ENCODE data around the gene DNA2. TPM values are rescaled to one million over a fixed set of nuclear protein-coding genes. Genes with fewer than 3 reads are reported as not detected.
"Not testable (repeated sequence)": the region's sequence is repeated elsewhere in the genome, so short reads cannot be mapped to it uniquely, and the experiment has no call there.

Gene DNA2
- total and polyA plus RNA-seq, 2 experiments from 2014 or later, result 2.4 to 9.3 TPM

DNA sequence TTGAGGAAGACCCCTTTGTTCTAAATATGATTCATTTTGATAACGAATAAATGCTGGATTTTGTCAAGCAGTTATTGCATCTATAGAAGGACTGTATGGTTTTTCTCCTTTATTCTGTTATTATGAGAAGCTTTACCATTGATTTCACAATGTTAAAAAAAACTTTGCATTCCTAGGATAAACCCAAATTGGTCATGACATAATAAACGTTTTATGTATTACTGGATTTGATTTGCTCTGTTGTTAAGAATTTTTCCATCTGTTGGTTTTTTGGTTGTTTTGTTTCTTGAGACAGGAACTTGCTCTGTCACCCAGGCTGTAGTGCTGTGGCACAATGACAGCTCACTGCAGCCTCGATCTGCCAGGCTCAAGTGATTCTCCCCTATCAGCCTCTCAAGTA is 2.2 kb upstream of the DNA2 start:
- Histone ChIP-seq H3K36me3 (replicated peaks; ENCODE audit: insufficient read depth, low read depth) (no peaks in the 10 kb centered on the region), H4K20me1 (ENCODE audit: insufficient read depth, poor library complexity, severe bottlenecking) (no peaks in the 10 kb centered on the region), H3K27me3 (no peaks in the 10 kb centered on the region), H3K4me2 (no peak overlapping the region), H3K79me2 (peaks cover 19% of the 10 kb centered on the region), H3K27ac (no peak overlapping the region), H3K4me3 (no peak overlapping the region), H3K9me2 (replicated peaks; ENCODE audit: insufficient read depth) (no peaks in the 10 kb centered on the region), H3K4me1 (ENCODE audit: insufficient read depth) (peaks cover 7% of the 10 kb centered on the region), H3K9me3 (ENCODE audit: low read depth) (no peaks in the 10 kb centered on the region), H2AFZ (no peak overlapping the region)
- WGBS (ENCODE audit: low lambda C conversion rate, missing lambda C conversion rate), result 90% methylated on average over 3 of the region's 3 CpGs
- TF ChIP-seq EZH2phosphoT487 (IDR thresholded peaks at IDR 0.05; ENCODE audit: low read depth, severe bottlenecking, unreplicated experiment), result no peak
- no peak for TF ChIP-seq EZH2 (IDR thresholded peaks at IDR 0.05; ENCODE audit: borderline replicate concordance)
- TF ChIP-seq, protein P1, sequence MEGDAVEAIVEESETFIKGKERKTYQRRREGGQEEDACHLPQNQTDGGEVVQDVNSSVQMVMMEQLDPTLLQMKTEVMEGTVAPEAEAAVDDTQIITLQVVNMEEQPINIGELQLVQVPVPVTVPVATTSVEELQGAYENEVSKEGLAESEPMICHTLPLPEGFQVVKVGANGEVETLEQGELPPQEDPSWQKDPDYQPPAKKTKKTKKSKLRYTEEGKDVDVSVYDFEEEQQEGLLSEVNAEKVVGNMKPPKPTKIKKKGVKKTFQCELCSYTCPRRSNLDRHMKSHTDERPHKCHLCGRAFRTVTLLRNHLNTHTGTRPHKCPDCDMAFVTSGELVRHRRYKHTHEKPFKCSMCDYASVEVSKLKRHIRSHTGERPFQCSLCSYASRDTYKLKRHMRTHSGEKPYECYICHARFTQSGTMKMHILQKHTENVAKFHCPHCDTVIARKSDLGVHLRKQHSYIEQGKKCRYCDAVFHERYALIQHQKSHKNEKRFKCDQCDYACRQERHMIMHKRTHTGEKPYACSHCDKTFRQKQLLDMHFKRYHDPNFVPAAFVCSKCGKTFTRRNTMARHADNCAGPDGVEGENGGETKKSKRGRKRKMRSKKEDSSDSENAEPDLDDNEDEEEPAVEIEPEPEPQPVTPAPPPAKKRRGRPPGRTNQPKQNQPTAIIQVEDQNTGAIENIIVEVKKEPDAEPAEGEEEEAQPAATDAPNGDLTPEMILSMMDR (IDR thresholded peaks at IDR 0.05; ENCODE audit: poor library complexity), result no peak
- DNase-seq (ENCODE audit: low spot score), result no peak

DNA sequence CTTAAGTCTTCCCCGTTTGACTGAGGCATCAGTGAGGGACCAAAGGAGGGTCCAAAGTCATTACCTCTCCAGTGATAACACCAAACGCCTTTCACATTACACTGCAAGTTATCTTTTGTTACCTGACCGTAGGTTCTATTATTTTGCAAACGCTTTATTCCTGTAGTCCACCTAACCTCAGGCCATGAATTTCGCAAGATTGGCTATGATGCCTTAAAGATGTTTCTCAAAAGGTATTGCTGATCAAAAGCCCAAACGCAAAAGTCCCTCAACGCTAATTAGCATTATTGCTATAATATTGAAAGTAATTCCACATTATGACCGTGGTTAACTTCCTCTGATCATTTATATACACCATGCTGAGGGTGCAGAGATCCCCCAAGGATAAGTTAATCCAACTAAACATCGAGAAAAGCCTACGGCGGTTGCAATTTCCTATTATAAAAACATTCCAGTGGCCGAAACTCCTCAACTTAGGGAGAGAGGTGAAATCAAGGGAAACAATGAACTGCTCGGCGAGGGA is 649 bp downstream of the DNA2 start:
- H3K9me3 ChIP-seq (ENCODE audit: low read depth), result no peaks in the 10 kb centered on the region
- peak overlapping the region; percentile 94 for H3K4me3 ChIP-seq
- no peaks in the 10 kb centered on the region for H4K20me1 ChIP-seq (ENCODE audit: insufficient read depth, poor library complexity, severe bottlenecking)
- DNase-seq (ENCODE audit: low spot score), result no peak
- peak overlapping the region; percentile 94 for H3K4me2 ChIP-seq
- peak overlapping the region; percentile 90 for H2AFZ ChIP-seq
- no peaks in the 10 kb centered on the region for H3K36me3 ChIP-seq (replicated peaks; ENCODE audit: insufficient read depth, low read depth)
- H3K27ac ChIP-seq, result peak overlapping the region; percentile 81
- TF ChIP-seq, protein P1 (IDR thresholded peaks at IDR 0.05; ENCODE audit: poor library complexity), result no peak
- H3K9me2 ChIP-seq (replicated peaks; ENCODE audit: insufficient read depth), result no peaks in the 10 kb centered on the region
- H3K27me3 ChIP-seq, result no peaks in the 10 kb centered on the region
- 1% methylated on average over 14 of the region's 14 CpGs for WGBS (ENCODE audit: low lambda C conversion rate, missing lambda C conversion rate)
- peaks cover 7% of the 10 kb centered on the region for H3K4me1 ChIP-seq (ENCODE audit: insufficient read depth)
- H3K79me2 ChIP-seq, result peaks cover 32% of the 10 kb centered on the region

DNA sequence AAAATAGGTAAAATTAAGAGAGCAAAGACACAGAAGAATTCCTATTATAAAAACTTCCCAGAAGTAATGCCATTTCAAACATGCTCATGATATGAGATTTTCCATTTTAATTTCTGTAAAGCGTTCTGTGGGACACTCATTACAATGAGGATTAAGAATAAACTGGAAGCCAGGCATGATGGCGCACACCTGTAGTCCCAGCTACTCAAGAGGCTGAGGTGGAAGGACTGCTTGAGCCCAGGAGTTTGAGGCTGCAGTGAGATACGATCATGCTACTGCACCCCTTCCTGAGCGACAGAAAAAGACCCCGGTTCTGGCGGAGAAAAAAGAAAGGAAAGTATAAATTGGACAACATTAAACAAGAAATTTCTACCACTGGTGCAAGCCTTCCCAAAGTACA is 1.5 kb downstream of the DNA2 start:
- peaks cover 32% of the 10 kb centered on the region for H3K79me2 ChIP-seq
- H2AFZ ChIP-seq, result no peak overlapping the region
- H3K36me3 ChIP-seq (replicated peaks; ENCODE audit: insufficient read depth, low read depth), result no peaks in the 10 kb centered on the region
- H3K27me3 ChIP-seq, result no peaks in the 10 kb centered on the region
- H4K20me1 ChIP-seq (ENCODE audit: insufficient read depth, poor library complexity, severe bottlenecking), result no peaks in the 10 kb centered on the region
- H3K4me1 ChIP-seq (ENCODE audit: insufficient read depth), result peaks cover 7% of the 10 kb centered on the region
- H3K9me3 ChIP-seq (ENCODE audit: low read depth), result no peaks in the 10 kb centered on the region
- TF ChIP-seq, protein P1 (IDR thresholded peaks at IDR 0.05; ENCODE audit: poor library complexity), result no peak
- TF ChIP-seq EZH2 (IDR thresholded peaks at IDR 0.05; ENCODE audit: borderline replicate concordance) (no peak), EZH2phosphoT487 (IDR thresholded peaks at IDR 0.05; ENCODE audit: low read depth, severe bottlenecking, unreplicated experiment) (no peak)
- H3K9me2 ChIP-seq (replicated peaks; ENCODE audit: insufficient read depth), result no peaks in the 10 kb centered on the region
- H3K4me3 ChIP-seq, result no peak overlapping the region
- DNase-seq (ENCODE audit: low spot score), result no peak
- H3K4me2 ChIP-seq, result peak overlapping the region; percentile 94
- H3K27ac ChIP-seq, result no peak overlapping the region
- WGBS (ENCODE audit: low lambda C conversion rate, missing lambda C conversion rate), result 73% methylated on average over 6 of the region's 6 CpGs

DNA sequence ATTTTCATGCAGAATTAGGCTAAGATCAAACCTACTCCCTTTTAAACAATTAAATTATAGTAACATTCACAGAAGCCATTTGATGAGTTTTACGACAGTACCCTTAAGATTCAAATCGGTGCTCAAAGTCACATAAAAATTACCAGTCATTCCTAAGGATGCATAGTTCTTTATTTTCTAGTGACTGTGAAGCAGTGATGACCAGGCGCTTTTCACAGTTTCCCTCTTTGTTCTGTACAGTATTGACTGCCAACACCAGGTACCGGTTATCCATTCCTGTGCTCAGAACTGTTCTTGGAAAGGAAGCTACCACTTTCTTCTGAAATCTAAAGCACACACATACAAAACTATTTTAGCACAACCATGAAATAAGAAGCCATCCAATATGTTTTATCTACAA is 1.9 kb downstream of the DNA2 start:
- H3K4me3 ChIP-seq, result no peak overlapping the region
- H3K79me2 ChIP-seq, result peaks cover 32% of the 10 kb centered on the region
- TF ChIP-seq EZH2 (IDR thresholded peaks at IDR 0.05; ENCODE audit: borderline replicate concordance), result no peak
- TF ChIP-seq, protein P1 (IDR thresholded peaks at IDR 0.05; ENCODE audit: poor library complexity), result no peak
- TF ChIP-seq EZH2phosphoT487 (IDR thresholded peaks at IDR 0.05; ENCODE audit: low read depth, severe bottlenecking, unreplicated experiment), result no peak

DNA sequence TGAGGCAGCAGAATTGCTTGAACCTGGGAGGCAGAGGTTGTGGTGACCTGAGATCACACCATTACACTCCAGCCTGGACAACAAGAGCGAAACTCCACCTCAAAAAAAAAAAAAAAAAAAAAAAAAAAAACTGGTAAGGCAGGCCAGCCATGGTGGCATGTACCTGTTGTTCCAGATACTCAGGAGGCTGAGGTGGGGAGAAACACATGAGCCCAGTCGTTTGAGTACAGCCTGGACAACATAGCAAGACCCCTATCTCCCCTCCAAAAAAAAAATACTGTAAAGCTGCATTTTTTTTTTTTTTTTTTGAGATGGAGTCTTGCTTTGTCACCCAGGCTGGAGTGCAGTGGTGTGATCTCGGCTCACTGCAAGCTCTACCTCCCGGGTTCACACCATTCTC is 7.0 kb downstream of the DNA2 start:
- H2AFZ ChIP-seq; H3K9me3 ChIP-seq (ENCODE audit: low read depth); H3K27me3 ChIP-seq; H3K4me1 ChIP-seq (ENCODE audit: insufficient read depth); DNase-seq (ENCODE audit: low spot score); H3K9me2 ChIP-seq (replicated peaks; ENCODE audit: insufficient read depth); H3K27ac ChIP-seq; H3K4me2 ChIP-seq; H3K4me3 ChIP-seq; H3K36me3 ChIP-seq (replicated peaks; ENCODE audit: insufficient read depth, low read depth); H4K20me1 ChIP-seq (ENCODE audit: insufficient read depth, poor library complexity, severe bottlenecking): not testable (repeated sequence)
- WGBS (ENCODE audit: low lambda C conversion rate, missing lambda C conversion rate), result 77% methylated on average over 4 of the region's 4 CpGs
- peaks cover 18% of the 10 kb centered on the region for H3K79me2 ChIP-seq

More for the DNA sequence above, 1.9 kb downstream of the DNA2 start:
- Histone ChIP-seq H4K20me1 (ENCODE audit: insufficient read depth, poor library complexity, severe bottlenecking) (no peaks in the 10 kb centered on the region), H3K4me1 (ENCODE audit: insufficient read depth) (peaks cover 7% of the 10 kb centered on the region), H3K9me3 (ENCODE audit: low read depth) (no peaks in the 10 kb centered on the region), H3K4me2 (peak overlapping the region; percentile 94), H3K9me2 (replicated peaks; ENCODE audit: insufficient read depth) (no peaks in the 10 kb centered on the region), H3K36me3 (replicated peaks; ENCODE audit: insufficient read depth, low read depth) (no peaks in the 10 kb centered on the region), H2AFZ (no peak overlapping the region), H3K27ac (no peak overlapping the region), H3K27me3 (no peaks in the 10 kb centered on the region)
- WGBS (ENCODE audit: low lambda C conversion rate, missing lambda C conversion rate), result 85% methylated on average over 4 of the region's 4 CpGs
- DNase-seq (ENCODE audit: low spot score), result no peak

All from hepatocyte (in vitro differentiated cells).